GM12878 (cell line): ENCODE results near the gene ZFYVE21. TPM values are rescaled to one million over a fixed set of nuclear protein-coding genes. Genes with fewer than 3 reads are reported as not detected.

ENCODE experiments used
- ATAC-seq: fragments of 200-7000 bp; cut with Tn5 transposase; 3 replicates; pipeline ENCODE4 v1.9.1; 2020; ENCODE audit warnings: mild to moderate bottlenecking, moderate library complexity
- BruUV-seq: library from RNA; stranded (reverse); fragments of 400-500 nt; replicated peaks from 2 replicates; lab custom pipeline; 2021; lab: Mats Ljungman, UMichigan
- CTCF ChIA-PET: fragments of 300-600 bp; sonication (Branson Sonifier 250); formaldehyde crosslinking; extraction: SDS; loops from one replicate; lab custom pipeline; 2021; ENCODE audit warnings: inconsistent platforms; lab: Yijun Ruan, JAX
- POLR2A ChIA-PET: fragments of 350-600 bp; formaldehyde crosslinking; extraction: SDS; loops from one replicate; lab custom pipeline; 2021; ENCODE audit warnings: inconsistent platforms; lab: Charles Lee
- RAD21 ChIA-PET: fragments of 300-600 bp; sonication (Branson Sonifier 250); formaldehyde crosslinking; loops from one replicate; lab custom pipeline; 2023; ENCODE audit warnings: antibody characterized with exemption; ENCODE audit not compliant: unreplicated experiment; lab: Charles Lee
- SMC1A ChIA-PET: fragments of 300-600 bp; sonication (Branson Sonifier 250); formaldehyde crosslinking; loops from one replicate; lab custom pipeline; 2023; ENCODE audit not compliant: unreplicated experiment, uncharacterized antibody; lab: Charles Lee
- DNase-seq: peaks from one replicate; pipeline ENCODE4 v3.0.0-alpha.2; 2011; ENCODE audit warnings: low read depth, low spot score
- FAIRE-seq: peaks from 3 replicates; lab custom pipeline; 2011; peaks lifted over from hg19 to GRCh38; lab: Jason Lieb, UNC
- H2AFZ ChIP-seq: 2 replicates; pipeline ENCODE4 v1.6.0; 2011; ENCODE audit warnings: low read depth, low read length, control low read depth; ENCODE audit not compliant: control insufficient read depth
- H3K27ac ChIP-seq: 2 replicates; pipeline ENCODE4 v1.5.1; 2011; ENCODE audit warnings: control low read depth; ENCODE audit not compliant: control insufficient read depth, insufficient read depth
- H3K27me3 ChIP-seq, 2 experiments: replicated peaks in 1 of 2; 2 replicates each; pipeline versions ENCODE4 v1.6.0 to v1.6.1; 2011; ENCODE audit warnings: low read length in 1 of 2; ENCODE audit not compliant: control insufficient read depth in 2 of 2, insufficient read depth in 2 of 2
- H3K36me3 ChIP-seq, 2 experiments: 2 replicates each; pipeline ENCODE4 v1.5.1; 2011; ENCODE audit warnings: low read length in 1 of 2; ENCODE audit not compliant: control insufficient read depth in 2 of 2, insufficient read depth in 2 of 2
- H3K4me1 ChIP-seq: 2 replicates; pipeline ENCODE4 v1.6.1; 2011; ENCODE audit warnings: mild to moderate bottlenecking, low read length, moderate library complexity, mixed read lengths; ENCODE audit not compliant: control insufficient read depth, insufficient read depth
- H3K4me2 ChIP-seq: 2 replicates; pipeline ENCODE4 v1.6.0; 2011; ENCODE audit warnings: control low read depth; ENCODE audit not compliant: control insufficient read depth, insufficient read depth
- H3K4me3 ChIP-seq: fragments of 200-600 bp; sonication (generic); 2 replicates; pipeline ENCODE4 v1.5.1; 2016
- H3K79me2 ChIP-seq: 2 replicates; pipeline ENCODE4 v1.6.0; 2011; ENCODE audit warnings: low read length; ENCODE audit not compliant: control insufficient read depth, insufficient read depth
- H3K9ac ChIP-seq: 2 replicates; pipeline ENCODE4 v1.8.0; 2011; ENCODE audit warnings: low read length, control low read depth, mixed read lengths; ENCODE audit not compliant: control insufficient read depth, insufficient read depth
- H3K9me3 ChIP-seq: replicated peaks from 3 replicates; pipeline ENCODE4 v1.5.1; 2011; ENCODE audit warnings: mild to moderate bottlenecking, low read length; ENCODE audit not compliant: control insufficient read depth, insufficient read depth
- H4K20me1 ChIP-seq: 2 replicates; pipeline ENCODE4 v1.6.0; 2011; ENCODE audit not compliant: control insufficient read depth, insufficient read depth
- ASH2L ChIP-seq: fragments of 300-600, 200-600 bp; sonication (generic); IDR thresholded peaks from 2 replicates; pipeline ENCODE4 v1.6.1; 2017; ENCODE audit warnings: low read depth, mild to moderate bottlenecking, borderline replicate concordance
- CREM ChIP-seq: IDR thresholded peaks from 2 replicates; pipeline ENCODE4 v1.6.1; 2014; ENCODE audit warnings: antibody characterized with exemption, low read depth
- ESRRA ChIP-seq: IDR thresholded peaks from 2 replicates; pipeline ENCODE4 v1.6.1; 2012; ENCODE audit warnings: mild to moderate bottlenecking, low read length, improper control_type of control experiment
- FOXM1 ChIP-seq: IDR thresholded peaks from 2 replicates; pipeline ENCODE4 v1.6.1; 2012; ENCODE audit warnings: low read depth, mild to moderate bottlenecking, inconsistent platforms, low read length, moderate library complexity
- HDAC6 ChIP-seq: fragments of 200-600 bp; sonication (generic); IDR thresholded peaks from one replicate; pipeline ENCODE4 v1.8.0; 2017; ENCODE audit warnings: antibody characterized with exemption; ENCODE audit not compliant: unreplicated experiment
- LARP7 ChIP-seq: fragments of 450-650 bp; IDR thresholded peaks from 2 replicates; pipeline ENCODE4 v1.6.1; 2017; ENCODE audit warnings: mild to moderate bottlenecking
- NR2F1 ChIP-seq: fragments of 450-650 bp; conservative IDR thresholded peaks from 2 replicates; pipeline ENCODE4 v1.6.1; 2017; ENCODE audit warnings: mild to moderate bottlenecking
- NRF1 ChIP-seq: conservative IDR thresholded peaks from 2 replicates; pipeline ENCODE4 v1.6.1; 2011; ENCODE audit warnings: mild to moderate bottlenecking, low read depth, low read length, improper control_type of control experiment
- RELA ChIP-seq: fragments of 450-650 bp; IDR thresholded peaks from 2 replicates; pipeline ENCODE4 v1.8.0; 2014; ENCODE audit warnings: borderline replicate concordance; ENCODE audit not compliant: partially characterized antibody
- TCF12 ChIP-seq: IDR thresholded peaks from 2 replicates; pipeline ENCODE4 v1.6.1; 2011; ENCODE audit warnings: low read depth, mild to moderate bottlenecking, low read length
- YY1 ChIP-seq: IDR thresholded peaks from 2 replicates; pipeline ENCODE4 v1.6.1; 2011; ENCODE audit warnings: low read depth, mild to moderate bottlenecking, low read length
- ZNF384 ChIP-seq: IDR thresholded peaks from 2 replicates; pipeline ENCODE4 v1.6.1; 2012; ENCODE audit warnings: low read depth, mild to moderate bottlenecking, low read length, improper control_type of control experiment, borderline replicate concordance
- WGBS: methylation state at CpG from one replicate; pipeline ENCODE4 v1.1.6; 2016; ENCODE audit warnings: low lambda C conversion rate; ENCODE audit not compliant: insufficient replicate concordance, insufficient coverage; ENCODE audit errors: missing lambda C conversion rate; 5-methylcytosine and 5-hydroxymethylcytosine counted together
- in situ Hi-C: fragments of 300-500 bp; cut with MboI; formaldehyde crosslinking; loops from 9 replicates; pipeline ENCODE4 v1.14.3; 2018; ENCODE audit warnings: mixed read lengths
- intact Hi-C: fragments of 100-400 bp; cut with micrococcal nuclease; formaldehyde crosslinking; loops from one replicate; pipeline ENCODE4 v1.14.2; 2022; ENCODE audit not compliant: unreplicated experiment
- polyA plus RNA-seq, 11 experiments: library from polyadenylated mRNA; depleted of rRNA in 4 of 11; unstranded in 6 of 11; stranded (reverse) in 5 of 11; fragments of >200 nt; fragmentation: Nextera tagmentation in 4 of 11; fragmentation: Illumina TruSeq in 1 of 11; extraction: Ambion mirVana in 4 of 11; extraction: Trizol in 1 of 11; gene quantifications; 1 replicate in 1 of 11; 2 replicates in 10 of 11; pipeline versions ENCODE4 v1.2.1 to v1.2.3, GENCODE V29; 2011 to 2016; ENCODE audit warnings: inconsistent platforms in 2 of 11, missing spikeins in 2 of 11, low read depth in 1 of 11
- total RNA-seq, 4 experiments: library from RNA; depleted of rRNA in 3 of 4; stranded (reverse); fragments of >200 nt in 3 of 4; fragmentation: Illumina TruSeq in 1 of 4; extraction: Trizol in 1 of 4; gene quantifications; 2 replicates each; pipeline versions ENCODE4 v1.2.1 to v1.2.3, GENCODE V29; 2013 to 2021

The ZFYVE21 gene
- total and polyA plus RNA-seq, 10 of the 15 experiments (the other 5 are each of a cell fraction or from before 2014, with no cell fraction given): 0.79 to 21.7 (median 13.8) TPM

GRCh38 chr14:103704708-103705107 lies 10.9 kb upstream of the ZFYVE21 start:
- SMC1A ChIA-PET: no interaction called here
- CTCF ChIA-PET: no interaction called here
- WGBS: 51% methylated on average over 13 of the region's 13 CpGs
- Histone ChIP-seq H3K36me3 (peaks cover 8 to 45% of the 10 kb centered on the region in 2 experiments; a peak in 3 of 4 replicates), H3K4me3 (no peak overlapping the region), H3K9me3 (no peaks in the 10 kb centered on the region), H3K4me2 (no peak overlapping the region), H3K4me1 (no peaks in the 10 kb centered on the region), H3K27ac (no peak overlapping the region), H3K27me3 (no peaks in the 10 kb centered on the region), H3K79me2 (no peaks in the 10 kb centered on the region), H3K9ac (no peak overlapping the region), H4K20me1 (no peaks in the 10 kb centered on the region), H2AFZ (no peak overlapping the region)
- POLR2A ChIA-PET: no interaction called here
- TF ChIP-seq NRF1 (no peak), HDAC6 (no peak), FOXM1 (no peak), LARP7 (no peak), ESRRA (no peak), CREM (no peak), ASH2L (no peak), ZNF384 (no peak), TCF12 (no peak), YY1 (no peak), NR2F1 (no peak), RELA (no peak)
- in situ Hi-C loops: no loop called here
- intact Hi-C loops: no loop called here
- BruUV-seq: no TSS peak
- DNase-seq: no peak
- no peak for FAIRE-seq
- RAD21 ChIA-PET: no interaction called here
- ATAC-seq: no peak
